A172 (cell line): ENCODE results near the gene PHACTR1. TPM values are rescaled to one million over a fixed set of nuclear protein-coding genes. Genes with fewer than 3 reads are reported as not detected.
A peak's percentile ranks its signal among the peaks of the same experiment; 100 is the strongest.

Experiments used
- DNase-seq: peaks from one replicate; pipeline ENCODE4 v3.0.0-alpha.2; 2015; ENCODE audit warnings: low spot score
- total RNA-seq: library from RNA; depleted of rRNA; stranded (reverse); fragments of >200 nt; shearing (Covaris generic); gene quantifications from 2 replicates; pipeline ENCODE4 v1.2.3, GENCODE V29; 2014

The PHACTR1 gene
- total RNA-seq, 1 experiment from 2014 or later = 0.55 TPM

DNA sequence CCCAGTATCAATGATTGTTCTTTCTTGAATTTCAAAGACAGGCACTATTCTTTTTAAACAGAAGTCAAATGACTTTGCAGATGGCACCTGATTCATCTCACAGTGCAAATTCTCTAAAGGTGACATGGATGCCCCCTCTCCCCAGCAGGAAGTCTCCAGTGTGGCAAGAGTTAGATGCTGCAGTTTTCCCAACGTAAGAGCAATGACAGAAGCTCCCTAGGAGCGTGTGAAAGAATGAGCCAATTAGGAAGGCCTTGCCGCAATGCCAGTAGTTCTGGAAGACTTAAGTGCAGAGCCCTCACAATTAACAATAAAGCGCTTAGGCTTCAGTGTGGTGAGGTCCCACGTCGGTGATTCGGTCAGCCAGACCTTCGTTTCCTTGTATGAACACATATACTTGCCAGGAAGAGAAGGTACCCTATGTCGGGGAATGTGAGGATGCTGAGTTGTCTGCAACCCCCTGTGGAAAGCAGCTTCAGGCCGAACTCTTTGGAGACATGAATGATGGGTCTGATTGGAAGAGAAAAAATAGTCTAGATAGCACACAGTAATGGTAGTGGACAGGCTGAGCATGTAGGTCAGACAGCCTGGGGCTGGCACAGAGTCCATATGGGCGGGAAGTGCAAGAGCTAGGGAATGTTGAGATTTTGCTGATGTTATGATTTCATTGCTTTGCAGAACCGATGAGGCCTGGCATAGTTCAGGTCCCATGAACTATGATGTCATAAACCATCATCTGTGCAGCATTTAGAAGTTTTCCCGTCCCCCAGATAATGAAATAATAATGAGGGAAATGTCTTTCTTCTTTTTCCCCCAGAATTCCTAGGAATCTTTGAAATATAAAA, 132.6 kb downstream of the PHACTR1 start:
- DNase-seq = no peak

DNA sequence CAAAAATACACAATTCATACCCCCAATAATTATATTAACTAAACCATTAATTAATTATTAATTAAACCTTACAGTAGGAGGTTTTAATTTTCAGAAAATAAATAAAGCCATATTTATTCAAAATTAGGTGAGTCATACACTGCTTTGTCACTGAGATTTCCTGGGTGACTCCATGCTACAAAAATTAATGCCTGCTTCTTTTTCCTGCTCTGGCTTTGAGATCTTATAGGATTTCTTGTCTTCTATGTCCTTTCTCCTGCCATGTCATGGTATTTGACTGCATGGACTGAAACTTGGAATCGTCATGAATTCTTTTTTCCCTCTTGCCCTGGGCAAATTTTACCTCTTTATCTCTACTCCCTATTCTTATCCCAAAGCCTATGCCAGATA, 133.2 kb downstream of the PHACTR1 start:
- no peak for DNase-seq

DNA sequence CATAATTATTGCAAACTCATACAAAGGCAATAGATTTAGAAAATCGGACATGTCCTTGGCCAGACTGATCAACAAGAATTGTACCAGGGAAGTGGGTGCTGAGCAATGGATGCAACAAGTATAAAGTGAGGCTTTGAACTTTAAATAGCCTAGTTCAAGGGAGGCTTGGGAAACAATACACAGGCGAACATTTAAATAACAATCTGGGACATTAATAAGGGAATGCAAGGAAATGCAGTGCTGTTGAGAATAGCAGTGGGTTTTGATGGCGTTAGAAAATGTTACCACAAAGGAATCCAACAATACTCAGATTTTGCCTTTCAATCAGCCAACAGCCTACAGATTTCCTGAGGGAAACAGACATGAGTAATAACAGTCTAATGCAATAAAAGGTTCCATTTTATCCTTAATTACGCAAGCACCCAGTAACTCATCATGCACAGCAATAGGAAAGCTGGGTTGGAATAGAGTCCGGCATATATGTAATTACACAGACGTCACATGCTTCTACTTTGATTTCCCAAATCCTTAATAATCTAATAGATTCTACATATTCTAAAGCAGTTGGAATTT, 134.6 kb downstream of the PHACTR1 start:
- no peak for DNase-seq

DNA sequence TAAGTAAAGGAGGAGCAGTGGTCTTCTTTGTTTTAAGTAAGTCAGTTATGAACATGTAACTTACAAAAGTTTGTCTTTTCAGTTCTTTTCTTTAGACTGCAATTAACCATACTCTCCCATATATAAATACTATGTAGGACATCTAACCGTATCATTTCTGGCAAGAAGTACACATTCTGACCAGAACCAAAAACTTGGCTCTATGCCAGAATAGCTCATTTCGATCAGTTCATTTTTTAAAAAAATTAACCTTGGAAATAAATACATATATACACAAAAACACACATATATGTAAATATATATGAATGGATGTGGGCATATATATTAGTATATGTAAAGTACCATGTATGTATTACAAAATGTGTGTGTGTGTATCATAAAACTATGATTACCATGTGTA, 145.0 kb downstream of the PHACTR1 start:
- no peak for DNase-seq

DNA sequence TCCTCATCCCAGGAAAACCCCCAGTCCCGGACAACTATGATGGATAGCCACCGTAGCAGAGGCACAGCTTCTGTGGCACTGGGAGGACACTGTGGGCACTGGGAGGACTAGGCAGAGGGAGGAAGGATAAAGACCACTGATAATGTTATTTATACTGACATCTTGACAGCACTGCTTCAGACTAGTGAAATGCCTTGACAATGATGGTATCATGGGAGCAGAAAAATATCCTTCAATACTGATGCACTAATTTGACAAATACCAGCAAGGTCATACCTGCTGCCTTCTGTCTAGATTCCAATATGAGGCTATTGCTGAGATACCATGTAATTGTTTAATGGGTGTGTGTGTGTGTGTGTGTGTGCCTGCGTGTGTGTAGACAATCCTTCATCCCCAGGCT, 148.6 kb downstream of the PHACTR1 start:
- no peak for DNase-seq

DNA sequence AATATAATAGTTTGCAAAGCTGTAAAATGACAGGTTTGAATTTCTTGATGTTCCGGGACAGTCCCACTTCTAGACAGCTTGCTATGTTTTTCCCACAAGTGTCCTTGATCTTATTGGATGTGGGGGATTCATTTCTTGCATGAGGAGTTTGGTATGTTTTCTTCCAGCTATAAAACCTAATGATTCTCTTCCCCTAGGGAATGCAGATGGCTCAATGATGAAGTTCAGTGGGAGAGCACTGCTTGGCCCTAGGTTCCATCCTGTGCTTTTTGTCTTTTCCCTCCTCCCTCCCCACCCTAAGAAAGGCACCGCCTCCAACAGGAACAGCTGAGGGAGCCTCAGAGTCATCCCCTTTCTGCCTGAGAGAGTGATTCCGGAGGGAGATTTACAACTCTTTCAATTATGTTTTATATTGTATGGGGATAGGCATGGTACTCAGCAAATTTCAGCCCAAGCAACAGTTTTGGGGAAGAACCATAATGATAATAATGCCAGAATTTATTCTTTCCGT, 149.2 kb downstream of the PHACTR1 start:
- DNase-seq = no peak

DNA sequence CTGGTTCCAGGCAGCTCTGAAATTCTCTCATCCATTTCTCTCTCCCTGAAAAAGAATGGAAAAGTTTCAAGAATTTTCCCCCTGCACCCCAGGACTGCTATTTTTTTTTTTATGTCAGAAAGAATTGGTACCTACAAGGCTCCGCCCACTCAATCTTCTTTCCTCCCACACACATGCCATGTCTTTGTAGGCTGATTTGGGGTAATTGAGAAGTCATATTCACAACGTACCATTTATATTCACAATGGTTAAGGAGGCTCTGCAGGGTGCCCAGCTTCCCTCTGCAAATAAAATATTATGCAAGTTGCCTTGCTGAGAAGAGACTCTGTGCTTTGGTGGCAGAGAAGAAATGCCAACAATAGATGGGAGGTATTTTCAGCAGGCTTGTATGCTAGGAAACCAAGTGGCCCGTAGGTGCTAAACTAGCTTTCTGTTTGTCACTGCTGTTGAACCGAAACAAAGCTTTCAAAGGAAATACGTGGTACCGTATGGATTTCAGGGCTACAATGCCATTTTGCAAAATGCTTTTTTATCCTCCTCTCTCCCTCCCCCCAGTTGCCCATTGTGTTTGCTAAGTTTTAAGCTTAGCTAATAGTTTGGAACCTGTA, 150.0 kb downstream of the PHACTR1 start:
- DNase-seq = no peak

DNA sequence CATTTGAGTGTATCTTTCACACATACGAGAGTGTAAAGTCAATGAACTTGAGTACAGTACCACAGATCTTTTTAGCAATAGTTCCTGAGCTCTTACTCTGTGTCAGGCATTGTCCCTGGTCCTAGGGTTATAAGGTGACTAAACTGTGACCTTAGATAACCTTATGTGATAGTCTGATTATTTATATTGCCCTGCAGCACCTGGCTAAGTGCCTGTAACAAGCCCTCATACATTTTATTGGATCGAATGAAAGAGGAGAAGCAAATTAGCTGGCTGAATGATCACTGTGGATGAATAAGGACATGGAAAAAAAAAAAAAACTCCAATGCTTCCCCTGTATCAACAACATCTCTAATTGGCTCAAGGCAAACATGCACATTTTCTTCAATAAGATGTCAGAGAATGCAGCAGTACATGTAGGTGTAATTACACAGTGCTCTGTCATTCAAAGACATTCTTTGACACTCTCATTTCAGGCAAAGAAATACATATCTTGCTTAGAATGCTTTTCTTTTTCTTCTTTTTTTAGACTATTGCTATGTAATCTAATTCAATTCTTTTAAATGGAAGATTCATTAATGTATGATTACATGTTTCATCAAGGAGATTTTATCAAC, 153.4 kb downstream of the PHACTR1 start:
- no peak for DNase-seq

DNA sequence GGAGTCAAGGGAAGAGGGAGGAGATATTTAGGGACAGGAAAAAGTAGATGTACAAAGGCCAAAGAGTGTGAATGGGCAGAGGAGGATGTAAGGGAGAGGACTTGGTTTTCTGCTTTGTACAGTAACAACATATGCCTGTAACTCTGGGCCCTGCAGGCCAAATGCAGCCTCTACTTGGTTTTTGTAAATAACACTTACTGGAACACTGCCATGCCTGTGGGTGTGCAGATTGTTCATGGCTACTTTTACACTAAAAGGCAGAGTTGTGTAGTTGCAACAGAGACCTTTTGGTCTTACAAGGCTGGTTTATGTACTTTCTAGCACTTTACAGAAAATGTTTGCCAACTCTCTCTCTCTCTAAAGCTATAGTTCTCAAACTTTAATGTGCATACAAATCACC, 157.1 kb downstream of the PHACTR1 start:
- no peak for DNase-seq

DNA sequence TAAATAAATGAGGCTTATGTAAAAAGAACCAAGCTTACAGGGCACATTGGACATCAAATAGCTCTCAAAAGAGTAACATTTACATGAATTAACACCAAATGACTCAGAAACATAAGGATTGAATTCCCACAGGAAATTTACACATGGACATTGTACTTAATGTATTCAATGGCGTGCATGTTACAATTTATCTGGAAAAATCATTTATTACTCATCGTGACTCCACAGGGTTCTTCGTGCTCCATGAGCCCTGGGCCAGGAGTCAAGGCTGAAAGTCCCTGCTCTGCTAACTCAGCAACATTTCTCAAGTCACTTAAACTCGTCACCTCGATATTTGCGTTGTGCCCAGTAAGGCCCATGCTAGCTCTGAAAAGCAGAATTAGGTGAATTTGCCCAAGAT, 158.5 kb downstream of the PHACTR1 start:
- no peak for DNase-seq

DNA sequence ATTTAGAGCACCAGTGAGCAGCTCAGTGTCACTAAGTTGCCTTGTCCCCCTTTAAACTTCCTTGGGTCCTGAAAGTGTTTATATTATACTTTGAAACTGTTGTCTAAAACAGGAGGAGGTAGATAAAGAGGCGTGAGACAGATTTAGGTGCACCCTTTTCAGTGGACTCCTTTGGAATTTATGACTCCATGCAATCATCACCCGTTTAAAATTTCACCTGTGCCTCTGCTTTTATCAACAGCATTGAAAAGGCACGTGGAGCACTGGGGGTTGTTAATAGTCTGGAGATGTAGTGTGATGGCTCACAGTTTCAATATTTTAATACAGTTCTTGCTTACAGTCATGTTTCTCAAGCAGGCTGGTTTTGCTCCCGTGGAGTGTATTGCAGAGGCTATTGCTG, 162.2 kb downstream of the PHACTR1 start:
- DNase-seq = no peak

DNA sequence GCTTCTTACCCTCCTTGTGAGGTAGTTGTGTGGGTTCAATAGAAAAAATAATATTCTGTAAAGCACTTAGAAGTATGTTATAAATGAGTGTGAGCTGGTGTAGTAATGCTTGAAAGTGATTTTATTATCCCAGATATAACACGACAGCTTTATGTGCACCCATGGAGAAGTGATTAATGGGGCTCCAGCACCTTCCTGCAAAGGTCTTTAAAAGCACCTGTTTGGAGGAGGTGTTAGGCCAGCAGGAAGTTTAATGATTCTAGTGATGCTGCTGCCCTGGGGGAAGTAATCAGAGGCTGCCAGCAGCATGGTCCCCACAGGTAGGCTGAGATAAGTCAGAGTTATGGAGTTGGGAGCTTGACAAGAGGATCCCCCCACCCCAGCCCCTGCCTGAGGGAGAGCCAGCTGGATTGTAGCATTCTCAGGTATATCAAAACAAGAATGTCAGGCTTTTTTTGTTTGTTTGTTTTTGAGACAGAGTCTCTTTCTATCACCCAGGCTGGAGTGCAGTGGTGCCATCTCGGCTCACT, 166.3 kb downstream of the PHACTR1 start:
- DNase-seq = no peak

DNA sequence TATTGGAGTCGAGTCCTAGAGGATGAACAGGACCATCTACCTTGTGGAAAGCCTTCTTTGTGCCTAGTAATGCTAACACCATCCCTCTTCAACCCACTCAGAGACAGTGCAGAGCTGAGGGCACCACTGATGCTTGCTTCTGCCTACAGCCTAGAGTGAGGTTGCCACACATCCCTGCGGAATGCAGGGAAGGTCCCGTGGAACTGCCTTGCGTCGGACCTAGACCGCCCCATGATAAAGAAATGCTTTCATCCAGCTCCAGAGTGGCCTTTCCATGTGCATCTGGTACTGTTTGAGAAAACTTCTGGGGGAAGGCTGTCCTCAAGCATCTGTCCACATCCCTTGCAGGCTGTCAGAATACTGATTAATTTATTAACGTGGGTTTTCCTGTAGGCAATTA, 168.4 kb downstream of the PHACTR1 start:
- DNase-seq = no peak

DNA sequence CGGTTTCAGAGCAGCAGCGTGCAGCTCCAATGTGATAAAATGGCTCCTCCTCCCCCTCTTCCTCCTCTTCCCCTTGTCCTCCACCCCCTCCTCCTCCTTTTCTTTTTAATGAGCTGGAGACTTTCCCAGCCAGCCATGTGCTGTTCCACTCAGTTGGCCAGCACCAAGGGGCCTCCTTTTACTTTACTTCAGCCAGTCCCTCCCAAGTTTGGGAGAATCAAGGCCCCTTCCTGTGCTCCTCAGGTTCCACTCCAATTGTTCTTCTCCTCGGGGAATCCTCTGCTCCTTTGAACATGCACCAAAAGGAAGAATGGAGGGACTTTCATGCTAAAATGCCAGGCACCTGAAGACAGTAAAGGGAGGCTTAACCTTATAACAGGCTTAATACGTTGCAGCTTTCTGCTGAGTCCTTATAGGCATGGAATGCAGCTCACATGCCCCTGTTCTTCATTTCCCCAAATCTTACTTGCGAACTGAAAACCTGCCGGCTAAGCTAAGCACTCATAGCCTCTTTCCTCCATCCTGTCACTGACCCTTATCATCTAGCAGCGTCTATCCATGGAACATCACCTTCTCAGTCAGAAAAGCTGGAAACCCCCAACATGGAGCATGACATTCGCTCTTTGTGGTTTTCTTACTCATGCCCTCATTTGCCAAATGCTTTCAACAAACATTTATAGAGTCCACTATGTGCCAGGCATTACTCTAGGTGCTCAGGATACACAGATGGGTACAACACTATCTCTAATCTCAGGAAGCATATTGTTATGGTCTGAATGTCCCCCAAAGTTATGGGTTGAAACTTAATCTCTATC, 170.6 kb downstream of the PHACTR1 start:
- peak; percentile 69 for DNase-seq

DNA sequence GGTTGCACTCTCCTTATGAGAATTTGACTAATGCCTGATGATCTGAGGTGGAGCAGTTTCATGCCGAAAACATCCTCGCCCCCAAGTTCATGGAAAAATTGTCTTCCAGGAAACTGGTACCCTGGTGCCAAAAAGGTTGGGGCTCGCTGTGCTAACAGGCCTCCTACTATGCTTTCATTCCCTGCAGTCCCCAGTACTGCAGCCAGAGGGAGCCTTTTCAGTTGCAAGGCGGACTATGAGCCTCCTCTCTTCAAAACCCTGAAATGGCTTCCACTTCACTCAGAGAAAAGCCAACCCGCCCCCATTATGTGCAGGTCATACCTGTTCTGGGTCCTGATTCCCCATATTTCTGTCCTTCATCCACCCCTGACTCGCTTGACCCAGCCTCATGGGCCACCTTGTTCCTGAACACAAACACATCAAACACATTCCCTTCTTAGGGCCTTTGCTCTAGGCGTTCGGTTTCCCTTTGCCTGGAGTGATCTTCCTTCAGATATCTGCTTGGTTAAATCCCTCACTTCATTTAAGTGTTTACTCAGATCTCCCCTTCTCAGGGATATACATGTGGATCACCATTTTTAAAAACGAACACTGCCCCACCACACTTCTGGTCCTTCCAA, 173.7 kb downstream of the PHACTR1 start:
- DNase-seq = no peak

DNA sequence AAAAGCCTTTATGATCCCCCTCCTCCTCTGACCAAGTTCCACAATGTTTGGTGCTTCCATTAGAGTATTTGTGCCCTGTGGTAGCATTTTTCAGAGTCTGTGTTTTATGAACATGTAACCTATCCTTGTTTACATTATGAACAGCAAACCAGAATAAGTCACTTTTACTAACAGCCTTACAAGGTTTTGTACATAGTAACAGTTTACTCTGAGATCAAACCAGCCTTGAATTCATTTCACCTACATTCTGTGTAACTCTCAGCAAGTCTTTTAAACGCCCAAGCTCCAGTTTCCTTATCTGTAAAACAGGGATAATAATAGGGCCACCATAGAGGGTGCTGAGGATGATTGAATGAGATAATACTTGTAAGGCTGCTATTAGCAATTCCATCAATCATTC, 175.0 kb downstream of the PHACTR1 start:
- DNase-seq = no peak

DNA sequence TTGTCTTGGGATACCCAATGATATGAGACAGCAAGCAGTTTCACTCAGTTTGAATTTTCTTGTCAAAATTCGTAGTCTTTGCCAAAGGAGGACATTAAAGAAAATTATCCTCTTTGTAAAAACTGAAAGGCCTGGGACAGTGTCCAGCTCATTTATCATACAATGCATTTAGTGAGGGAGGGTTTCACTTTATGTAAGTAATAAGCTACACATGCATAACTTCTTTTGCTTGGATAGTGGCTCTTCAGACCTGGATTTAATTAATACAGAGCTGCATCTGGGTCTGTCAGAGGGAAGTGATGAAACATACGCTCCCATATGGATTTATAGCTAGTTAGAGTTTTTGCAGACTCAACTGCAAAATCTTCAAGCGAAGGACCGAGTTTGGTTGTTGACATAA, 175.6 kb downstream of the PHACTR1 start:
- no peak for DNase-seq

DNA sequence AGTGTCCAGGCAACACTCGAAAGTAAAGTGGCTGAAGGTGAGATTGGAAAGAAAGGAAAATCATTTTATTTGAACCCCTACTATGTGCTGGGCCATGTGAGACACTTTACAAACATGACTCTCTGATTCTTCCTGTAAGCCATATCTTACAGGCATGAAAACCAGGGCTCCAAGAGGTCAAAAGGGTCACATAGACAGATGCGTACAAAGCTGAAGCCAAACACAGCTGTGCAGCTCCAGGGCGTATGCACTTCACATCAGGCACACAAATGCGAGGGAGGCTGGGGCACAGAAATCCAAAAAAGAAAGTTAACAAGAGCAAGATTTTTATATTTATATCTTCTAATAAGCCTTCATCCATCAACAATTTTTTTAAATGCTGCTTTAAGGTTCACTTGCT, 176.5 kb downstream of the PHACTR1 start:
- no peak for DNase-seq

DNA sequence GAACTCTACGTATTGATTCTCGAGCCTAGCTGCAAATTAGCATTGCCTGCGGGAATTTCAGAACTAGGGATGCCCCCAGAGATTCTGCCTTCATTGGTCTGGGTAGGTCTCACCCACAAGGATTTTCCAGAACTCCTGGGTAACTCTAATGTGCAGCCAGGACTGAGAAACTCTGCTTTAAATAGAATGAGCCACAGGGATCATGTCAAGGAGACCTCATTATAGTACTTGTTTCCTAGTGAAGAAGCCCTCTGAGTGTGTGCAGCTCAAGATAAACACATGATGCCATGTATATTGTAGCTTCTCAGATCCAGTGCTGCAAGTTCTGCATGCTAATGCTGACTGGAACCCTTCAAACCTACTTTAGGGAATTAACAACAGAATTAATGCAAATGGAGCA, 179.2 kb downstream of the PHACTR1 start:
- DNase-seq = no peak

DNA sequence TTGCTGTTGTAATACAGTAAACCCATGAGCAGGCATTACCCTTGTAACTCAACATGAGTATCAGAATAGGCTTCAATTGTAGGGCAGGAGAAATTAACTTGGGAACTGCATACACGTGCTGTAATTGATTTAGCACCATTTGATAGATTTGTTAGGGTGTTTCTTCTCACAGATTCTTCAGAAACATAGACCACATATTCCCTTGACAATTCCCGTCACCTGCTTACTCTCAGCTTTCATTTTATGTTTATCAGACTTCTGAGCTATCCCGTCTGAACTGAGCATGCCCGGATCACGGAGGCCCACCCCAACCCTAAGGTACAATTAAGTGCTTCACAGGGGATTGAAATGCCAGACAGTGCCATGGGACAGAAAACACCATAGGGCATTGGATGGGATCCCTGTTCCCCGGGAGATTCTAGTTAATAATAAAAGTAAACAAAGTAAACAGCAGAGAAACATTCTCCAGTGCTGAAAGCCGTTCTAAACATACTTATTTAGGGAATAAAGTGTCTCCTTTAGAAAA, 179.7 kb downstream of the PHACTR1 start:
- DNase-seq = no peak

DNA sequence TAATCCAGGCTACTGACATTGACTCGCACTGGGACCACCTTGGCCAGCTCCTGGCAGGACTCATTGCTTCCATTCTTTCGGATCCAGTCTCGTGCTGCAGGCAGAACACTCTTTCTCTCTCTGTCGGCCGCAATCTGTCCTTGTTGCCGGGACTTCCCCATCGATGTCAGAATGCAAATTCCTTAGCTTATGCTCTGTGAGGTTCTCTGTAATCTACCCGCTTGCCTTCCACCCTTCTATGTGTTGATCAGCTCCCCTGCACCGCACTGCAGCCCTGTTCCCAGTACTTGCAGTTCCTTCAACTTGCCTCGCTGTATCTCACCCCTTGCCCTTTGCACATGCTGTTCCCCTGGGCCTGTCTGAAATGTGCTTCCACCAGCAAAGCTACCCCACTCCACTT, 182.0 kb downstream of the PHACTR1 start:
- no peak for DNase-seq
